Spleen (tissue), 7 donors: ENCODE measurements around the gene MAST4.

Experiments
- CTCF ChIP-seq, 11 experiments: fragments of 200-600 bp in 7 of 11; fragments of 450-650 bp in 4 of 11; sonication (generic) in 4 of 11; IDR thresholded peaks in 8 of 11; conservative IDR thresholded peaks in 3 of 11; 1 replicate in 7 of 11; 2 replicates in 4 of 11; pipeline versions ENCODE4 v1.4.0 to v1.8.0; 2016 to 2021; ENCODE audit warnings: antibody characterized with exemption in 11 of 11, inconsistent platforms in 4 of 11, mild to moderate bottlenecking in 1 of 11
- POLR2A ChIP-seq, 3 donors: fragments of 450-650 bp; IDR thresholded peaks; one replicate each; pipeline ENCODE4 v1.5.1; 2017; ENCODE audit warnings: antibody characterized with exemption in 3 of 3, mild to moderate bottlenecking in 1 of 3
- donor health status: DM: no; HTN: no; CAD: no; lungs with moderate emphysema.
- donor health status: DM: no; HTN: no; CAD: no.
- donor health status: DM: no; HTN: no; CAD: no.

- TF ChIP-seq POLR2A (IDR thresholded peaks at IDR 0.05) (no peak), CTCF (IDR thresholded peaks at IDR 0.05 in 8 of 11, conservative IDR thresholded peaks at IDR 0.05 in 3 of 11) (no peak)
These were observed 50.4 kb downstream of the MAST4 start for GRCh38 chr5:66646570-66646969.
